GM18909 (cell line): ENCODE measurements around the gene BSG.
"Not testable (repeated sequence)": the region's sequence is repeated elsewhere in the genome, so short reads cannot be mapped to it uniquely, and the experiment has no call there.

ENCODE experiments used
- ATAC-seq: cut with Tn5 transposase; IDR thresholded peaks from one replicate; pipeline ENCODE4 v1.9.1; 2021; ENCODE audit warnings: mild to moderate bottlenecking; ENCODE audit not compliant: unreplicated experiment, poor library complexity

Gene BSG

DNA sequence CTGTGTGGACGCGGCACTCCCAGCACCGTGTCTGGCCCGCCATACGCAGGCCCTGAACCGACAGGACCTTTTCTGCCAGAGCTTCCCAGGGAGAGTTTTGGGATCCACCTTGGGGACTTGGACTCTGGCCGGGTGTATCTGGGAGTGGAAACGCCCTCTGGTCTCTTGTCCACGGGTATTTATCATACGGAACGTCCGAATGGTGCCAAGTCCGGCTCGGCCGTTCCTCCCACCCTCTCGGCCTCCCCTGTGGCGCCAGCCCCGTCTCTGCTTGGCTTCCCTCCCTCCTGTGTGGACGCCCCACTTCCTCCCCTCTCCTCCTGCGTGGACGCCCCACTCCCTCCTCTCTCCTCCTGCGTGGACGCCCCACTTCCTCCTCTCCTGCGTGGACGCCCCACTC is 29.4 kb downstream of the BSG start:
- ATAC-seq = no peak

- ATAC-seq = no peak
Observed at GRCh38 chr19:602391-603301, 30.2 kb downstream of the BSG start.

- ATAC-seq = not testable (repeated sequence)
Observed at GRCh38 chr19:603302-603639, 30.9 kb downstream of the BSG start.

- not testable (repeated sequence) for ATAC-seq
Observed at GRCh38 chr19:603779-604178, 31.4 kb downstream of the BSG start.

DNA sequence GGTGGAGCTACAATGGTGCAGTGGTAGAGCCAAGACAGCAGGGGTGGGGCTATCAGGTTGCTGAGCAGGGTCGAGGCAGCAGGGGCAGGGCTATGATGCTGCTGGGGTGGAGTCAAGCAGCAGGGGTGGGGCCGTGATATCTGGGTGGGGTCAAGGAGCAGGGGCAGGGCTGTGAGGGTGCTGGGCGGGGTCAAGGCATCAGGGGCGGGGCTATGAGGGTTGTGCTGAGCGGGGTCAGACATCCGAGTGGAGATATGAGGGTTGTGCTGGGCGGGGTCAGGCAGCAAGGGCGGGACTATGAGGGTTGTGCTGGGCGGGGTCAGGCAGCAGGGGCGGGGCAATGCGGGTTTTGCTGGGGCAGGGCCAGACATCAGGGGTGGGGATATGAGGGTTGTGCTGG is 32.0 kb downstream of the BSG start:
- ATAC-seq = no peak

GRCh38 chr19:605061-605971 is 32.9 kb downstream of the BSG start:
- not testable (repeated sequence) for ATAC-seq

DNA sequence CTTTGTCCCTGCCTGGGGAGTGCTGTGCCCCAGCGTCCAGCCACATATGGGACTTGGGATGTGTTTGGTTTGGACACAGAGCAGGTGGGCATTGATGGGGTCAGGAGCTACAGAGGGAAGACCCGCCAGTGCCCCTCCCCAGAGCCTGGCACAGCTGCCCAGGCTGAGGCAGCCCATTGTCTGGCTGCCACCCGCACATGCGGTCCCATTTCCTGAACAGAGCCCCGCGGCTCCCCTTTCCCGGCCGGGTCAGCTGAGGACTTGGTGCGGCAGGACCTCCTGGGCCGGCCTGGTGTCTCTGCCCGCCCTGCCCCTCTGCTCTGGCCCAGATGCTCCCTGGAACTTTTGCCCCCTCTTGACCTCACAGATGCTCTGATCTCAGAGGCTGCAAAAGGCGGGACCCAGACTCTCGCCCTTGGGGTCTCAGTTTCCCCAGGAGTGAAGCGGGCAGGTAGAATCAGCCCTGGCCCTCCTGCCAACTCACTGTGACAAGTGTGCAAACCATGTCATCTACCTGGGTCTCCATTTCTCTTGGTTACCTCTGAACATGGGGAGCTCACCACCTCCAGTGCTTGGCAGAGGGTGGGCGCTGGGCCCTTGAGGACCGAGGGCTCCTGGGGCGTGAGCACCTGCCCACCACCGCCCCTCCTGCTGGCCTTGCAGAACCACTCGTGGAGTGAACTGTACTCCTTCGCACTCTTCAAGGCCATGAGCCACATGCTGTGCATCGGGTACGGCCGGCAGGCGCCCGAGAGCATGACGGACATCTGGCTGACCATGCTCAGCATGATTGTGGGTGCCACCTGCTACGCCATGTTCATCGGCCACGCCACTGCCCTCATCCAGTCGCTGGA is 35.1 kb downstream of the BSG start:
- ATAC-seq = no peak

DNA sequence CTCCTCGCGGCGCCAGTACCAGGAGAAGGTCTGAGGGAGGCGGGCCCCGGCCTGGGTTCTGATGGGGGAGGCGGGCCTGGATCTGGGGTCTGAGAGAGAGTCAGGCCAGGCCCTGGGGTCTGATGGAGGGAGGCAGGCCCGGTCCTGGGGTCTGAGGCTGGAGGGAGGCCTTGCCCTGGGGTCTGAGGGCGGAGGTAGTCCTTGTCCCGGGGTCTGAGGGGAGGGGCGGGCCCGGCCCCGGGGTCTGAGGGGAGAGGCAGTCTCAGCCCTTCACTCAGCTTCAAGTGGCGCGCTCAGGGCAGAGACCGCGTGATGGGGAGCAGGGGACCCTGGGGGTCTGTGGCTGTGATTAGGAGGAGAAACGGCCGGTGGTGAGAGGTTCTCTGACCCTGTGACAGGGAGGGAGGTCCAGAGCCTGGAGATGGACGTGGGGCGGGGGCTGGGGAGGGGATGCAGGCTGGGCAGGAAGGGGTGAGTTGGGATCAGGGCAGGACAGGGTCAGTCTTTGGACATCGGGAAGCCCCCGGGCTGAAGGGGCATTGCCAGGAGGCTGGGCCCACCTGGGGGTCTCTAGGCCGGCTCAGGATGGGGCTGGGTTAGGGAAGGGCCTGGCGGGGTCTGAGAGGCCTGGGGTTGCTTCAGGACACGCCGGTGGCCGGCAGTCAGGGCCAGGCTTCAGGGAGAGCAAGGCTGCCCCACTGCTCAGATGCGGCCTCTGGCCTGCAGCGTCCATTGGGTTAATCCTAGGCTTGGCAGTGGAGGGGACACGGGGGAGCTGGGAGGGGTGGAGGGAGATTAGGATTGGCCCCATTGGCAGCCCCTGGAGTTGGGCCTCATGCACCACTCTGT is 36.0 kb downstream of the BSG start:
- ATAC-seq = no peak

DNA sequence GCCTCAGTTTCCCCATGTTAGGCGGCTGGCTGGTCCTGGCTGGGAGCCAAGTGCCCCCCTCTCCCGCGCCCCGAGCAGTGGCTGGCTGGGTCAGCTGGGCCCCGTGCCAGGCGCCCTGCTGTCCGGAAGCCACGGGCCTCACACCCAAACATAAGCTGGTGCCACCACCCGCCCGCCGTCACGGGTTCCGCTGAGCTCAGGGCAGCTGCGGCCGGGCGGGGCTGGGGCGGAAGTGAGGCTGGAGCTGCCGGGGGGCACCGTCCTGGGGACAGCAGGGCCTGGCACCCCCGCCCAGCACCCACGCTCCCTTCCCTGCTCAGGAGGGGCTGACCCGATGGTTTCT is 36.6 kb downstream of the BSG start:
- no peak for ATAC-seq

DNA sequence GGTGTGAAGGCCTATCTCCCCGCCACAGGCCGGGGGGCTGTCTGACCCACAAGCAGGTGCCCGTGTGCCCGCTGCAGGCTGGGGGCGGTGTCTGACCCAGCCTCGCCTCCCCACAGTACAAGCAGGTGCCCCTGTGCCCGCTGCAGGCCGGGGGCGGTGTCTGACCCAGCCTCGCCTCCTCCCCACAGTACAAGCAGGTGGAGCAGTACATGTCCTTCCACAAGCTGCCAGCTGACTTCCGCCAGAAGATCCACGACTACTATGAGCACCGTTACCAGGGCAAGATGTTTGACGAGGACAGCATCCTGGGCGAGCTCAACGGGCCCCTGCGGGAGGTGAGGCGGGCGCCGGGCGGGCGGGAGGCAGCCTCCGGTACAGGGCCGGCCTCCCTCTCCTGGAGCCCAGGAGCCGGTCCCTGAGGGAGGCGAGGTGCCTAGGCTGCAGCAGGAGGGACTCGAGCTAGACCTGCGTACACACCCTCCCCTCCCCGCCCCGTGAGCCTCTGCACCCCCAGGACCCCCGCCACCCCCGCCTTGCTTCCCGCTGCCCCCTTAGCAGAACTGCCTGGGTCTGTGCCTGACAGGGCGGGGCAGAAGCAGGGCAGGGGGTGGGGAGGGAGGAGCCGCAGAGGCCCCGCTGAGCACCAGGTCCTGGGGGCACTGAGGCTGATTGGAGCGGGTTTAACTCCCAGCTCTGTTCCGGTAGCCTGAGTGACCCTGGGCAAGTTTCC is 37.8 kb downstream of the BSG start:
- no peak for ATAC-seq

DNA sequence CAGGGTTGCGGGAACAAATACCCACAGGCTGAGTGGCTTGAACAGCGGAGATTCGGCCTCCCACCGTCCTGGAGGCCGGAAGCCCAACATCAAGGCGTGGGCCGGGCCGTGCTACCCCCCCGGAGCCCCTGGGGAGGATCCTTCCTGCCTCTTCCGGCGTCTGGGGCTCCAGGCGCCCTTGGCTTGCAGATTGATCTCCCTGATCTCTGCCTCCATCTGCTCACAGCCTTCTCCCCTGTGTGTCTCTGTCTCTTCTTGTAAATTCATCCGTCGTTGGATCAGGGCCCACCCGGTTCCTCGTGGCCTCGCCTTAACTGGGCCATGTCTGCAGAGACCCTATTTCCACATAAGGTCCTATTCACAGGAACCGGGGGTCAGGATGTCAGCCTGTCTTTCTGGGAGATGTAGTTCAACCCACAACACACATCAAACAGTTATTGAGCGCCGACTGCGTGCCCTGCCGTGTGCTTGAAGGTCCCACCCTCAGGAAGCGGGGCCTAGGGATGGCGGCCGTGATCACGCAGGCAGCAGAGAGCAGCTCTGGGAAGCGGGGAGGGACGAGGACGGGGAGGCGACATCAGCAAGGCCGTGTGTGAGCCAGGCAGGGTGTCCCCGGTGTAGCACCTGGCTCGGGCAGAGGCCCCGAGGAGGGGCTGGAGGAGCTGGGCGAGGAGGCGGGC is 38.5 kb downstream of the BSG start:
- ATAC-seq = no peak

GRCh38 chr19:611481-611868 is 39.1 kb downstream of the BSG start:
- ATAC-seq = no peak

DNA sequence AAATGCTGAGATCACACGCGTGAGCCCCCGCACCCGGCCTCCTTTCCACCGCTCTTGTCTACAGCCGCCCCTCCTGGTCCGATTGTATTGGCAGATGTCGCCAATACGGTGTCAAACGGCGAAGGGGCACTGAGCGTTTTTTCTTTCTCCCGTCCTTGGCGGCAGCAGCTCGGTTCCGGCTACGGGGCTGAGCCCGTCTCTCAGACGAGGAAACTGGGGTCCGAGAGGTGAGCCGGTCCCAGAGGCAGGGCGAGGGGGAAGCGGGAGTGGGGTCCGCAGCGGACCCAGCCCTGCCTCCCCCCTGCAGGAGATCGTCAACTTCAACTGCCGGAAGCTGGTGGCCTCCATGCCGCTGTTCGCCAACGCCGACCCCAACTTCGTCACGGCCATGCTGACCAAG is 40.5 kb downstream of the BSG start:
- ATAC-seq = no peak

- ATAC-seq = no peak
Observed at GRCh38 chr19:613732-614567, 41.6 kb downstream of the BSG start.

DNA sequence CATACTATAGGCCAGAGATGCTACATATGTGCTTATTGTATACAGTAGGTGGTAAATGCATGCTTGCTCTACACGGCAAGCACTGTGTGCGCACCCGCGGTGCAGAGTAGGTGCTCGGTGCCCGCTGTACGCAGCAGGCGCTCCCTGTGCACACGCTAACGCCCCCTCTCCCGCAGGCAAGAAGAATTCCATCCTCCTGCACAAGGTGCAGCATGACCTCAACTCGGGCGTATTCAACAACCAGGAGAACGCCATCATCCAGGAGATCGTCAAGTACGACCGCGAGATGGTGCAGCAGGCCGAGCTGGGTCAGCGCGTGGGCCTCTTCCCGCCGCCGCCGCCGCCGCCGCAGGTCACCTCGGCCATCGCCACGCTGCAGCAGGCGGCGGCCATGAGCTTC is 43.2 kb downstream of the BSG start:
- ATAC-seq = no peak

DNA sequence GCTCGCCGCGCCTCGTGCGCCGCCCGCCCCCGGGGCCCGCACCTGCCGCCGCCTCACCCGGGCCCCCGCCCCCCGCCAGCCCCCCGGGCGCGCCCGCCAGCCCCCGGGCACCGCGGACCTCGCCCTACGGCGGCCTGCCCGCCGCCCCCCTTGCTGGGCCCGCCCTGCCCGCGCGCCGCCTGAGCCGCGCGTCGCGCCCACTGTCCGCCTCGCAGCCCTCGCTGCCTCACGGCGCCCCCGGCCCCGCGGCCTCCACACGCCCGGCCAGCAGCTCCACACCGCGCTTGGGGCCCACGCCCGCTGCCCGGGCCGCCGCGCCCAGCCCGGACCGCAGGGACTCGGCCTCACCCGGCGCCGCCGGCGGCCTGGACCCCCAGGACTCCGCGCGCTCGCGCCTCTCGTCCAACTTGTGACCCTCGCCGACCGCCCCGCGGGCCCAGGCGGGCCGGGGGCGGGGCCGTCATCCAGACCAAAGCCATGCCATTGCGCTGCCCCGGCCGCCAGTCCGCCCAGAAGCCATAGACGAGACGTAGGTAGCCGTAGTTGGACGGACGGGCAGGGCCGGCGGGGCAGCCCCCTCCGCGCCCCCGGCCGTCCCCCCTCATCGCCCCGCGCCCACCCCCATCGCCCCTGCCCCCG is 43.8 kb downstream of the BSG start:
- ATAC-seq = no peak
